ENCODE measurements around the gene MUC6.

Gene MUC6, protein sequence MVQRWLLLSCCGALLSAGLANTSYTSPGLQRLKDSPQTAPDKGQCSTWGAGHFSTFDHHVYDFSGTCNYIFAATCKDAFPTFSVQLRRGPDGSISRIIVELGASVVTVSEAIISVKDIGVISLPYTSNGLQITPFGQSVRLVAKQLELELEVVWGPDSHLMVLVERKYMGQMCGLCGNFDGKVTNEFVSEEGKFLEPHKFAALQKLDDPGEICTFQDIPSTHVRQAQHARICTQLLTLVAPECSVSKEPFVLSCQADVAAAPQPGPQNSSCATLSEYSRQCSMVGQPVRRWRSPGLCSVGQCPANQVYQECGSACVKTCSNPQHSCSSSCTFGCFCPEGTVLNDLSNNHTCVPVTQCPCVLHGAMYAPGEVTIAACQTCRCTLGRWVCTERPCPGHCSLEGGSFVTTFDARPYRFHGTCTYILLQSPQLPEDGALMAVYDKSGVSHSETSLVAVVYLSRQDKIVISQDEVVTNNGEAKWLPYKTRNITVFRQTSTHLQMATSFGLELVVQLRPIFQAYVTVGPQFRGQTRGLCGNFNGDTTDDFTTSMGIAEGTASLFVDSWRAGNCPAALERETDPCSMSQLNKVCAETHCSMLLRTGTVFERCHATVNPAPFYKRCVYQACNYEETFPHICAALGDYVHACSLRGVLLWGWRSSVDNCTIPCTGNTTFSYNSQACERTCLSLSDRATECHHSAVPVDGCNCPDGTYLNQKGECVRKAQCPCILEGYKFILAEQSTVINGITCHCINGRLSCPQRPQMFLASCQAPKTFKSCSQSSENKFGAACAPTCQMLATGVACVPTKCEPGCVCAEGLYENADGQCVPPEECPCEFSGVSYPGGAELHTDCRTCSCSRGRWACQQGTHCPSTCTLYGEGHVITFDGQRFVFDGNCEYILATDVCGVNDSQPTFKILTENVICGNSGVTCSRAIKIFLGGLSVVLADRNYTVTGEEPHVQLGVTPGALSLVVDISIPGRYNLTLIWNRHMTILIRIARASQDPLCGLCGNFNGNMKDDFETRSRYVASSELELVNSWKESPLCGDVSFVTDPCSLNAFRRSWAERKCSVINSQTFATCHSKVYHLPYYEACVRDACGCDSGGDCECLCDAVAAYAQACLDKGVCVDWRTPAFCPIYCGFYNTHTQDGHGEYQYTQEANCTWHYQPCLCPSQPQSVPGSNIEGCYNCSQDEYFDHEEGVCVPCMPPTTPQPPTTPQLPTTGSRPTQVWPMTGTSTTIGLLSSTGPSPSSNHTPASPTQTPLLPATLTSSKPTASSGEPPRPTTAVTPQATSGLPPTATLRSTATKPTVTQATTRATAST (N-terminal part only)

DNA sequence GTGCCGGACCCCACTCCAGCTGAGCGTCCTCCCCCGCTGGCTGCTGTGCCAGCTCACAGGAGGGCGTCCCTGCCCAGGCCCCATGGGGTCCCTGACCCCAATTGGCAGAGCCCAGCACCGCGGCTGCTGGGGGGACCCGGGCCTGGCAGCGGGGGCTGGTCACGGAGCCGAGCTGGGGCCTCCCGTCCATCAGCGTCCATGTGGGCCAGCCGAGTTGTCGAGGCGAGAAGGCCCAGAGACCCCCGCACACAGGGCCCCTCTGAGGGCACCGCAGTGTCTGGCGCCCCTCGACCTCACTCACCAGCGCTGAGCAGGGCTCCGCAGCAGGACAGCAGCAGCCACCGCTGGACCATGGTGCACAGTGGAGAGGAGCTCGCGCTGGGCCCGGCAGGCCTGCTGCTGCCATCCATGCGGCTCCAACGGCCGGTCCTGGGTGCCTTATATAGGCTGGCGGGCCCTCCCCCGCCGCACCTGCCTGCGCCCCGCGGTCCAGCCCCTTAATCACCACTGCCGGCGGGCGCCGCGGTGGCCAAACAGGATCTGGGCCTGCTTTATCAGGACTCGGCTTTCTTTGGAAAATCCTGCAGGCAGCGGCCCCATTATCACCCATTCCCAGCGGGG, at the start of gene MUC6:
Gene MUC6, minus strand, starts transcription at position 416 of the 621 bp plus-strand sequence. Its CDS starts 63 bp downstream, at position 353.
- DNase-seq, result no peak

DNA sequence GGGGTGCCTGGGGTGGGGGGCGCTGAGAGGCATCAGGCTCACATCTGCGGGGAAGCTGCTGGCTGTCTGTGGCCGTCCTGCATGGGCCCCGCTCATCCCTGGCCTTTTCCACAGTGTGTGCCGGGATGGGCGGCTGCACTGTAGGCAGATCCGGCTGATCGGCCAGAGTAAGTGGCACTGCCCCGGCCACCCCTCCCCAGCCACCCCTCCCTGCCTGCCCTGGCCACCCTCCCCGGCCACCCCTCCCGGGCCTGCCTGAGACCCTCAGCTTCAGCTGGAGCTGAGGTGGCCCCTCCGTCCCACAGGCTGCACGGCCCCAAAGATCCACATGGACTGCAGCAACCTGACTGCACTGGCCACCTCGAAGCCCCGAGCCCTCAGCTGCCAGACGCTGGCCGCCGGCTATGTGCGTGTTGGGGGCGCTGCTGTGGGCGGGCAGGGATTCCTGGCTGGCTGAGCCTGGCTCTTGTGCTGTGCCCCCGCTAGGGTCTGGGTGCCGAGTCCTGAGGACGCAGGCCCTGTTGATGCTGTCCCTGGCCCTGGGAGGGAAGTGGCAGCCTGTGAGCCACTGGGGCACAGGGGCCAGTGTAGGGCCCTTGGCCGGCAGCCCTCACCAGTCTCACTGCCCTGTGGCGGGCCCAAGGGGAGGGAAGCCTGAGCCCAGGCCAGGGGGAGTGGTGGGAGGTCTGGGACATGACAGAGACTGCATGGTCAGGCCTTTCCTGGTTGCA, 49.1 kb upstream of the MUC6 start:
- no peak for DNase-seq

DNA sequence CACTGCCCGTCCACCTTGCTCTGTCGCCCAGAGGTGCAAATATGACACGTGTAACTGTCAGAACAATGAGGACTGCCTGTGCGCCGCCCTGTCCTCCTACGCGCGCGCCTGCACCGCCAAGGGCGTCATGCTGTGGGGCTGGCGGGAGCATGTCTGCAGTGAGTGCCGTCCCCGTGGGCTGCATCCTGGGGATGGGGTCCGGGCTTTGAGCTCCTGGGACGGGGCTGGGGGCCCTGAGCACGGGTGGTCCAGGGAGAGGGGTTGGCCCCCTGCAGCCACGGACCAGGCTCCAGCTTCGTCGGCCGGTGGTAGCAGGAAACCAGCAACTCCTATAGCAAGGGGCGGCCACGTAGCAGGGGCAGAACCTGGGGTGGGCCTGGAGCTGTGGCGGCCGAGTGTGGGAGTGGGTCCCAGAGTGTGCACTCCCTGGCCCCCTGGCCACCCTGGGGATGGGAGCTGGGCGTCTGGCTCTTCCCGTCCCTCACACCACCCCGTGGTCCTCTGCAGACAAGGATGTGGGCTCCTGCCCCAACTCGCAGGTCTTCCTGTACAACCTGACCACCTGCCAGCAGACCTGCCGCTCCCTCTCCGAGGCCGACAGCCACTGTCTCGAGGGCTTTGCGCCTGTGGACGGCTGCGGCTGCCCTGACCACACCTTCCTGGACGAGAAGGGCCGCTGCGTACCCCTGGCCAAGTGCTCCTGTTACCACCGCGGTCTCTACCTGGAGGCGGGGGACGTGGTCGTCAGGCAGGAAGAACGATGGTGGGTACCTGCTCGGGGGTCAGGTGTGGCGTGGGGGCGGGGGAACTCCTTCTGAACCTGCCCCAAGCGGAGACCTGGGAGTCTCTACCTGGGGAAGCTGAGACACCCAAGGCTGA, 48.3 kb upstream of the MUC6 start:
- no peak for DNase-seq

DNA sequence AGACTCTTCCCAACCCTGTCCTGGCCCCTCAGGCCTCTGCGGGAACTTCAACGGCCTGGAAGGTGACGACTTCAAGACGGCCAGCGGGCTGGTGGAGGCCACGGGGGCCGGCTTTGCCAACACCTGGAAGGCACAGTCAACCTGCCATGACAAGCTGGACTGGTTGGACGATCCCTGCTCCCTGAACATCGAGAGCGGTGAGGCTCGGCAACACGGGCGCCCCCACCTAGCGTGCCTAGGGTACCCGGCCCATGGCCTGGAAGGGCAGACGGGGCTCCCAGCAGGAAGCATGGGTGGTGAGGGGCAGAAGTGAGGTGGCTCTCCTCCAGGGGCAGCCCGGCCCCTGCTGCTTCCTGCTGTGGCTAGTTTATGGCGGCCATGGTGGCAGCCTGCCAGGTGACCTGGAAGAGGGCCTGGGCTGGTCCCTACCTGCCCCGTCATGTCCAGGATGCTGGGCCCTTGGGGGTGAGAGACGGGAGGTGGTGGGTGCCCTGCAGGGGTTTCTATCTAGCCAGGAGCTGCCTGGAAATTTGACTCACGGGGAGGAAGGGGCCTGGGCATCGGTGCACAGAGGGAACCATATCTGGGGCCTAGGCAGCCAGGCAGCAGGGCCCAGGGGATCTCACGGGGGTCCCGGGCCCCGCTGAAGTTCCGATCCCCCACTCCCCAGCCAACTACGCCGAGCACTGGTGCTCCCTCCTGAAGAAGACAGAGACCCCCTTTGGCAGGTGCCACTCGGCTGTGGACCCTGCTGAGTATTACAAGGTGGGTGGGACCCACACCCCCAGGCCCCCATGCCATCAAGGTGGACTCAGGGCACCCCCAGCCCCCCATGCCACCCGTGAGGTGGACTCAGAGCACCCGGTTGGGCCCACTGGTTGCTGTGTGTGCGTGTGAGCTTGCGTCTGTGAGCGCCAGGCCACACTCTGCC, 47.4 kb upstream of the MUC6 start:
- no peak for DNase-seq

DNA sequence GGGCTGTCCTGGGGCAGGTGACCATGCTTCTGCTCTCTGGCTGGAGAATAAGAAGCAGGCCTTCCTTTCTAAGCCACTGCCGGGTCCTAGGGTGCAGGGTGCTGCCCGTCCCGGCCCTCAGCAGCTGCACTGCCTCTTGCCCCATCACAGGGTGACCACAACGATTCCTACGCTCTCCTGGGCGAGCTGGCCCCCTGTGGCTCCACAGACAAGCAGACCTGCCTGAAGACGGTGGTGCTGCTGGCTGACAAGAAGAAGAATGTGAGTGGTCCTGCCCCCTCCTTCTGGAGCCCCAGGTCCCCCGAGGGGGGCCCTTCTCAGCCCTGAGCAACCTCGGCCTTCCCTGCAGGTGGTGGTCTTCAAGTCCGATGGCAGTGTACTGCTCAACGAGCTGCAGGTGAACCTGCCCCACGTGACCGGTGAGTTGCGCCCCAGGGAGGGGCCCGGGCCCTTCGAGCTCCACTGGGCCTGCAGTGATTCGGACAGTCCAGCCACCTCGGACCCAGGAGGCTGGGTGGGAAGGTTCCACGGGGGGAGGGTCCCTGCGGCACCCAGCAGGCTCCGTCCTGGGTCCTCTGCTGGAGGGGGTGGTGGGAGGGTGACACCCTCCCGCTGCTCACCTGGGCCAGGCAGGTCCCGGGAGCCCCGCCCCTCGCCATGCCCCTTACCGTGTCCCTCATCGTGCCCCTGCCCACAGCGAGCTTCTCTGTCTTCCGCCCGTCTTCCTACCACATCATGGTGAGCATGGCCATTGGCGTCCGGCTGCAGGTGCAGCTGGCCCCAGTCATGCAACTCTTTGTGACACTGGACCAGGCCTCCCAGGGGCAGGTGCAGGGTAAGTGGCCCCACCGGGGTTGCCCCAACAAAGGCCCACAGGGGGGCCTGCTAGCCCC, 46.5 kb upstream of the MUC6 start:
- no peak for DNase-seq

DNA sequence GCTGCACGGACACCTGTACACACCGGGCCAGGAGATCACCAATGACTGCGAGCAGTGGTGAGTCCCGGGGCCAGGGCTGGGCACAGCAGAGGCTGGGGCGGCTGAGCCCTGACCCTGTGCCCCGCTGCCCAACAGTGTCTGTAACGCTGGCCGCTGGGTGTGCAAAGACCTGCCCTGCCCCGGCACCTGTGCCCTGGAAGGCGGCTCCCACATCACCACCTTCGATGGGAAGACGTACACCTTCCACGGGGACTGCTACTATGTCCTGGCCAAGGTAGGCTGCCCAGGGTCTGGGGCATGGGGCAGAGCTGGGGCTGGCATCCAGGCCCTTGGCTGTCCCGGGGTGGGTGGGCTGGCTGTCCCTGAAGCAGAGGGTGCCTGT, 45.8 kb upstream of the MUC6 start:
- DNase-seq, result no peak

DNA sequence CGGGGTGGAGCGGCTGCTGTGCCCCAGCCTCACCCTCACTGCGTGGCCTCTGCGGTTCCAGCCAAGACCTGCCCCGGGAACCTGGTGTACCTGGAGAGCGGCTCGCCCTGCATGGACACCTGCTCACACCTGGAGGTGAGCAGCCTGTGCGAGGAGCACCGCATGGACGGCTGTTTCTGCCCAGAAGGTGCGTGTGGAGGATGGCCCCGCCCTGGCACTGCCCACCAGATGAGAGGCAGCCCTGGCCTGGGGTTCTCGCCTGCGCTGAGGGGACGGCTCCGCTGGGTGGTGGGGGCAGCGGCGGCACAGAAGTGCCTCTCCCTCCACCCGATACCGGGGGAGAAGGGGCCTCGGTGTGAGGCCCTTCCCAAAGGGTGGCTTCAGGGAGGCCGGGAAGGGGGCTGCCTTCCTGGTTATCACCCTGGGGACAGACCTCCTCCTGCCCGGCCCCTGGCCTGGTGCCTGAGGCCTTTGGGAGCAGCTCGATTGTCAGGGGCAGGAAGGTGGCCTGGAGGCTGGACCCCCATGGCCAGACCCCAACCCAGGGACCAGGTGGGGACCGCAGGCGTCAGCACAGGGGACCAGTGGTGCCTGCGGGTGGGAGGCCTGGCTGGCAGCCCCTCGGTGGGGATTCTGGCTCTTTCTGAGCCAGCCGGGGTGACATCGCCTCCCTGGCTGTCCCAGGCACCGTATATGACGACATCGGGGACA, 45.2 kb upstream of the MUC6 start:
- no peak for DNase-seq

DNA sequence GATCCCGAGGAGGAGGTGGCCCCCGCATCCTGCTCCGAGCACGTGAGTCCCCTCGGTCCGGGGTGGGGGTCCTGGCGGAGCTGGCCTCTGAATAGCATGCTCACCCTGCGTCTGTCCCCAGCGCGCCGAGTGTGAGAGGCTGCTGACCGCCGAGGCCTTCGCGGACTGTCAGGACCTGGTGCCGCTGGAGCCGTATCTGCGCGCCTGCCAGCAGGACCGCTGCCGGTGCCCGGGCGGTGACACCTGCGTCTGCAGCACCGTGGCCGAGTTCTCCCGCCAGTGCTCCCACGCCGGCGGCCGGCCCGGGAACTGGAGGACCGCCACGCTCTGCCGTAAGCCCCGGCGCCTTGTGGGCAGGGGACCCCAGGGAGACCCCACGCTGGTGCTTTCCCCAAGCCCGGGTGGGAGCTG, 41.7 kb upstream of the MUC6 start:
- no peak for DNase-seq

DNA sequence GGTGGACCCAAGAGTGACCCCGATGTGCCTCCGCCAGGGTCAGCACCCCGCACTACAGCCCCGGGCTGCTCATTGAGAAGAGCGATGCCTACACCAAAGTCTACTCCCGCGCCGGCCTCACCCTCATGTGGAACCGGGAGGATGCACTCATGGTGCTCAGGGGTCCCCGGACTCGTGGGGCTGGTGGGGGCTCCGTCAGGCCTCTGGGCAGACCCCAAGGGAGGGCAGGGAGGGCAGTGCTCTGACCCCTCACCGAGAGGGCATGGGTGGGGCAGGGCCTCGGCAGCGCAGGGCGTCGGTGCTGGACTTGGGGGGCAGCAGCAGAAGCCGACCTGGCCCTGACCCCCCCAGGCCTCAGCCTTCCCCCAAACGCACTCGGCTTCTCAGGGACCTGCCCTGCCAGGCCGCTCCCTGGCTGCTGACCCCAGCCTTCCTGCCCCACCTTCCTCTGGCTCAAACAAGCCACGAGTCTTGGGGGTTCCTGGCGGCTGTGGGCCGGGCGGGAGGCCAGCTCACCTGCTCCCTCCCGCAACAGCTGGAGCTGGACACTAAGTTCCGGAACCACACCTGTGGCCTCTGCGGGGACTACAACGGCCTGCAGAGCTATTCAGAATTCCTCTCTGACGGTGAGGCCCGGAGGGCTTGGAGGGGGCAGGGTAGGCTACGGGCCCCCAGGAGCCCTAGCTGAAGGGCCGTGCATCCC, 41.0 kb upstream of the MUC6 start:
- DNase-seq, result no peak

DNA sequence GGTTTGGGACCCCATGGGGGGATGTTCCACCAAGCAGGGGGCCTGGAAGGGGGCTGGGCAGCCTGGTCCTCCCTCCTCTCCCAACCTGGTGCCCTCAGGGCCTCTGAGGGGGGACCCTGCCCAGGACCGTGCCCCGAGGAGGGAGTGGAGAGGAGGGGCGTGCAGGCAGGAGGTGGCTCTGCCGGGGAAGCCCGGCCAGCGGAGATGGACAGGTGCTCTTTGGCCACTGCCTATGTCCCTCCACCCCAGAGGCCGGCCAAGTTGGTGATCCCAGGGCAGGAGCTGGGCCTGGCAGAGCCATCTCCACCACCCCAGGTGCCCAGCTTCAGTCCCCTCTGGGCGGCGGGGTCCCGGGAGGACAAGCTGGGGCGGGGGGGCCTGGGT, 40.5 kb upstream of the MUC6 start:
- no peak for DNase-seq

DNA sequence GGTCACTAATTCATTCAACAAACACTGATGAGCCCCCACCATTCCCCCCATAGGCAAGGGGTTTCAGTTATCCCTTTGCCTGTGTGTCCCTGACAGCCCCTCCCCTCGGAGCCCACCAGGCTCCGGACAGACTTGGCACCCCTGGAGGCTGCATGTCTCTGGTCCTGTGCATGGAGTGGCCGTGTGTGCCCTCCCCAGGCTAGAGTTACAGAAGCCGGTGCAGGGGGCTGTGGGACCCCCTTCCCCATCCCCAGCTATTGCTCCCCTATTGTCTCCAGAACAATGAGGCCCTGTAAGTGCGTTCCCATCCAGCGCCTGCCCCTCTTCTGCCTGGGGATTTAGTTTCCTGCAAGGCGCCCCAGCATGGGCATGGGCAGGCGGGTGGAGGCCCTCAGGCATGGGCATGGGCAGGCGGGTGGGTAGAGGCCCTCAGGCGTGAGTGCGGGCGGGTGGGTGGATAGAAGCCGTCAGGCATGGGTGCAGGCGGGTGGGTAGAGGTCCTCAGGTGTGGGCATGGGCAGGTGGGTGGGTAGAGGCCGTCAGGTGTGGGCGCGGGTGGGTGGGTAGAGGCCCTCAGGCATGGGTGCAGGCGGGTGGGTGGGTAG, 39.6 kb upstream of the MUC6 start:
- DNase-seq, result no peak

DNA sequence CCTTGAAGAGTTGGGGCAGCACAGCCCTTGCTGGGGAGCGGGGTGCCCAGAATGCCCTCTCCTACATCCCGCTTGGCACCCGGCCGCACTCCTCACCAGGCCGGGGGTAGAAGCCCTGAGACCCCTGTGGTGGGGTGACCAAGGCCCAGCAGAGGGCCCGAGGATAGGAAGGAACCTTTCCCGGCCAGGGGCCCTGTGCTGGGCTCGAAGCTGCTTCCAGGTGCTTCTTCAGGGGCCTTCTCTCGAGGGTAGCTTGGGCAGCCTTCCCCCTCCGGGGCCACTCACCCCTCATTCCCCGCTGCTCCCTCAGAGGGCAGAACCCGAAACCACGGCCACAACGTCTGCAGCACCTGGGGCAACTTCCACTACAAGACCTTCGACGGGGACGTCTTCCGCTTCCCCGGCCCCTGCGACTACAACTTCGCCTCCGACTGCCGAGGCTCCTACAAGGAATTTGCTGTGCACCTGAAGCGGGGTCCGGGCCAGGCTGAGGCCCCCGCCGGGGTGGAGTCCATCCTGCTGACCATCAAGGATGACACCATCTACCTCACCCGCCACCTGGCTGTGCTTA, 38.9 kb upstream of the MUC6 start:
- DNase-seq, result no peak

DNA sequence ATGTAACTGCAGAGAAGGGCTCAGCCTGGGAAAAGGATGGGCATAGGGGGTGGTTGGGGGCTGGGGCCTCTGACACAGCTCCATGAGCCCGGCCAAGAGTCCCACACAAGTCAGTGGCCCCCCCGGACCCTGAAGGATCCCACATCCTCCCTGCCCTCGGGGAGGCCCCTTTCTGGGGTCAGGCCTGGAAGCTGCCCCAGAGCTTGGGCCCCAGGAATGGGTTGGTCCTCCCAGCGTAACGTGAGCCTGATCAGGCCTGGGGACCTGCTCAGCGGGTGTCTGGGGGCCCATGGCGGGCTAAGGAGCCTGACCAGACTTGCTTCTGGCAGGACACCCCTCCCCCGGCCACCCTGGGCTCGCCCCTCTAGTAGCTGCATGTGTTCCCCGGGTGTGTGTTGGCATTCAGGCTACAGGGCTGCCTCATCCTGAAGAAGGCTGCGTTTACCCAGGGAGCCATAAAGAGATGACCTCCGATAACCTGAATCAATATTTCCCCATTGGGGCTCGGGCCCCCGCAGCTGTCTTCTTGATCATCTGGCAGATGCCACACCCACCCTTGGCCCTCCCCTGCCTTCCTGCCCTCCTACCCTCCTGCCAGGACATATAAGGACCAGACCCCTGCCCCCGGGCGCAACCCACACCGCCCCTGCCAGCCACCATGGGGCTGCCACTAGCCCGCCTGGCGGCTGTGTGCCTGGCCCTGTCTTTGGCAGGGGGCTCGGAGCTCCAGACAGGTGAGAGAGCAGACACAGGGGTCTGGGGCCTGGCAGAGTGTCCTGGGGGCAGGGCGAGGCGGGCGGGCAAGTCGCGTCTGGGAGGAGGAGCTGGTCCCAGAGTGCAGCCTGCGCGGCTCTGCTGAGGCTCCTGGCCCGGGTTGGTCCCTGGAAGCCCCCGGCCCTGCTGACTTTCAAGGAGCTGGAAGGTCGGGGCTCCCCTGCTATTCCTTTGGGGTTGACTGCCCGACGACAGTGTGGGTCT, 38.0 kb upstream of the MUC6 start, which contains the start of gene MUC2:
Gene MUC2, plus strand, starts transcription at position 631 of the 978 bp plus-strand sequence.
- DNase-seq, result no peak

DNA sequence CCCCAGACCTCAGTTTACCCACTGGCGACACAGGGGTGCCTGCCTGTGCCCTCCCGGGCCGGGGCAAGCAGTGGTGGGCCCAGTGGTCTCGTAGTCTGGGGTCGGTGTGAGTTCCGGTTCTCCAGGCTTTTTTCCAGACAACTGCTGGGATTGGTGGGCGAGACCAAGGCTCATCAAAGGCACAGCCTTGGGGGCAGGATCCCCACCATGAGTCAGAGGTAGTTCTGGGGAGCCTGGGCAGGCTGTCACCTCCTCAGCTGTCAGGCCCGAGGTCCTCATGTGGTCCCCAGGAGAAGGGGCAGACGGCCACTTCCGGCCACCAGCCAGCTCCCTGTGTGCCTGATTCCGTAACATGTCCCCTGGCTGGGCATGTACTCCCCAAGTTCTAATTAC, 37.3 kb upstream of the MUC6 start:
- DNase-seq, result no peak

DNA sequence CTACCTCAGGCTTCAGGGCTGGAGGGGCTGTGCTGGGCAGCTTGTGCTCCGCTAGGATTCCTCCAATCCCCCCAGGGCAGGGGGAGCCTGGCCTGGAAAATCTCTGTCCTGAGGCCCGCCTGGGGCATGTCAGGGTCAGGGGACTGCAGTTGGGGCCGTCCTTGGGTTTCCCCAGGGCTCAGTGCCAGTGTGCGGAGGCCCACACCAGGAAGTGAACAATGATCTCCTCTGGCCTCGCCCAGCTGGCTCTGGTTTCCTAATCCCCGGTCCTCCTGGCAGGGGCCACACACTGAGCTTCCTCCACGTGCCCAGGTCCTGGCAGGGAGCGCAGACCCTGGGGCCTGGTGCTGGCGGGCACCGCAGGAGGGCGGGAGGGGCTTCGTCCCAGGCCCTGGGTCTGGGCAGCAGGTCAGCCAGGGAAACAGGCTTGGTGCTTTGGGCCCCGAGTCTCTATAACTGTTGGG, 36.8 kb upstream of the MUC6 start:
- no peak for DNase-seq
